Hypothalamus (tissue), 51 donors: ENCODE data around the gene CASP3.
"Not testable (repeated sequence)": the region's sequence is repeated elsewhere in the genome, so short reads cannot be mapped to it uniquely, and the experiment has no call there.

Source experiments
- DNase-seq, 51 donors: peaks; one replicate each; lab custom pipeline; 2025; lab: John Stamatoyannopoulos, UW

CASP3 gene

GRCh38 chr4:184664445-184665210, 15.4 kb upstream of the CASP3 start:
- DNase-seq = no peak

- no peak for DNase-seq
These were observed 13.0 kb upstream of the CASP3 start for GRCh38 chr4:184662236-184662635.

- no peak for DNase-seq
These were observed 11.7 kb upstream of the CASP3 start for GRCh38 chr4:184660978-184661377.

DNA sequence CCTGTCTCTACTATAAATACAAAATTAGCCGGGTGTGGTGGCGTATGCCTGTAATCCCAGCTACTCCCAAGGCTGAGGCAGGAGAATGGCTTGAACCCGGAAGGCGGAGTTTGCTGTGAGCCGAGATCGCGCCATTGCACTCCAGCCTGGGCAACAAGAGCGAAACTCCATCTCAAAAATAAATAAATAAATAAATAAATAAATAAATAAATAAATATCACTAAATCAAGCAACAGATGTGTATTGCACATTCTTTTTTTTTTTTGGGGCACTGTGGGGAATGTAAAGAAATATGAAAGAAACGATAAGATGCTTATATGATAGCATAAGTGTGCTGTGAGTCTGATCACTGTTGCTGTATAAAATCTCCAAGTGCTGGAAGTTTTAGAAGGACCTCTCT, 8.6 kb upstream of the CASP3 start:
- not testable (repeated sequence) for DNase-seq

- no peak for DNase-seq
These were observed 7.9 kb upstream of the CASP3 start for GRCh38 chr4:184657144-184657543.

DNA sequence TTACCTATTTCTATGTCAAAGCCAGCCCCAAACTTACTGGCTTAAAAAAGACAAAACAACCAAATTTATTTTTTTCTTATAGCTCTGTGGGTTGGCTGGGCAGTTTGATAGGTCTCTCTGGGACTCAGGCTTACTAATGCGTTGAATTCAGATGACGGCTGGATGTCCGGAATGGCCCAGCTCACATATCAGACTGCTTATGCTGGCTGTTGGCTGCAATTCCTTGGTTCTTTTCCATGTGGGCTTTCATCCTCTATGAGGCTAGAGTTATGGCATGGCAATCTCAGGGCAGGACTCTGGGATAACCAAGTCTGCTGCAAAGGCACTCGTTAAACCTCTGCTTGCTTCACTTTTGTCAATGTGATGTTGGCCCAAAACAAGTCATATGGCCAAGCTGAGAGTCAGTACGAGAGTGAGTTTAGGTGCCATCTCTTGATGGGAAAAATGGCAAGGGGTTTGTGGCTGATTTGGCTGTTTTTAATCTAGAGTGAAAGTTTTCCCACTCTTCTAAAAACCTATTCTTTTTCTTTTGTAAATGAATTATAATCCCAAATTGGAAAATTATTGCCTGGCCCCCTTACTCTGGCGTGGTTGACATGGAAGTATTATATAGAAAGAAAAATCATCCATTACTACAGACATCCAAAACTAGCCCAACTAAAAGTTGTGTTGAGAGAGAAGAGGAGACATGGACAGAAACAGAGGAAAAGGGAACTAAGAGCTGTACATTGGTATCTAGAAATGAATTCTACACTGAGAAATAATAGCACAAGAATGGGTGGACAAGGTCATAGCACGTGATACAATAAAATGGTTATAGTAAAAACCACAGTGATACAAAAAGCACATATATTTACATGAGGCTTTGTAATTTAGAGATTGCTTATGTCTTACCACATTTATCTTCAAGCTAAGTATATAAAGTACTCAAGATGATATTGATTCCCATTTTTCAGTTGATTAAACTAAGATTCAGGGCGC, 6.9 kb upstream of the CASP3 start:
- no peak for DNase-seq

- DNase-seq = no peak
These were observed 4.4 kb upstream of the CASP3 start for GRCh38 chr4:184653650-184654049.

DNA sequence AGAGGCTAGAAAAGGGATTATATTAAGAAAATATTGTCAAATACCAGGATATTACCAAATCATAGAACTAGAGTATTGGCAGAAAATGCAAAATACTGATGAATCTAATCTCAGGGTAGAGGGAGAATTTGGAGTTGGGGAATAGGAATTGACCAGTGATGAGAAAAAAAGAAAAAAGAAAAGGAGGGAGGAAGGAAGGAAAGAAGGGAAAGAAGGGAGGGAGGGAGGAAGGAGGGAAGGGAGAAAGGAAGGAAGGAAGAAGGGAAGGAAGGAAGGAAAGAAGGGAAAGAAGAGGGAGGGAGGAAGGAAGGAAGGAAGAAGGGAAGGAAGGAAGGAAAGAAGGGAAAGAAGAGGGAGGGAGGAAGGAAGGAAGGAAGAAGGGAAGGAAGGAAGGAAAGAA, 3.4 kb upstream of the CASP3 start:
- not testable (repeated sequence) for DNase-seq

DNA sequence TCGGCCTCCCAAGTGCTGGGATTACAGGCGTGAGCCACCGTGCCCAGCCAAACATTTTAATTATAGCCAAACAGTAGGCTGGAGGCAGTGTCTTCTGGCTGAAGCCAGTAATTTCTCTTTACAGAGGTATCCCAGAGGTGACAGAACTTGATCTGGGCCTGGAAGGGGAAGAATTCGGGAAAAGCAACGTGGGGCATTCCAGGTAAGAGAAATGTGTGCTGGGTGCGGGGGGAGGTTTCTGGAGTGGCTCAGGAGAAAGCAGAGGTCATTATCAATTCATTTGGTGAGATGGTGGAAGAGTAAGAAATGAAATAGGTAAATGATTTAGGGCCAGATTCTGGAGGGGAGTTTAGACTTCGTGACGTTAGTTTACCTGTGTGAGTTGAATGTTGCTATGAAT, 2.7 kb upstream of the CASP3 start:
- no peak for DNase-seq

GRCh38 chr4:184649971-184650855, 966 bp upstream of the CASP3 start:
- peak in 12 of 51 donors; percentile 13 to 82 (median 32) for DNase-seq

DNA sequence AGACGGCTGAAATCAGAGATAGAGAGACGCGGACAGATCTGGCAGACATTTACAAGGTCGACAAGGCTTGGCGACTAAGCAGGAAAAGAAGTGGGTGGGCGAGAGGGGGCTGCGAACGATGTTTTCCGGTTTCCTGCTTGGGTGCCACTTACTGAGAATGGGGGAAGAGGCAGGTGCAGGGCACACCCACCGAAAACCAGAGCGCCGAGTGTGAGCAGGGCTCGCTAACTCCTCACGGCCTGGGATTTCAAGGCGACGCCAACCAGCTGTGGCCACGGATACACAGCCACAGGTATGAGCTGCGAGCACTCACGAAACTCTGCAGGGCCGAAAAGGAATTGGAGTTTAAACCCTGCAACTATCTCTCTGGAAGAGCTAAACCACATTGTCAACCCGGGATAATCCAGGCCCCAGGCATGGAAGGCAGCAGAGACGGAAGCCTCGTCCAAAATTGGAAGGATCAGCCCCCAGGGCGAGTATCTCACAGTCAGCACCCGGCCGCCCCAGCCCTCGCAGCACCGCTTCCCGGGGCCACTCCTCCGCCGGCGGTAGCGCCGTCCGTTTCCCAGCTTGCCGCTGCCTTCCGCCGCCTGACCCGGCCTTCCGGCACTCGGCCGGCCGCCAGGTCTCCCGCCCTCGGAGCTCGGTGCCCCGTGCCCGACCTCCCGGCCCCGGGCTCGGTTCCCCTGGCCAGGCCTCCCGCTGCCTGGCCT, 778 bp downstream of the CASP3 start:
- DNase-seq = peak in 46 of 51 donors; percentile 9 to 70 (median 46)

- no peak for DNase-seq
These were observed 1.3 kb downstream of the CASP3 start for GRCh38 chr4:184648054-184648312.

DNA sequence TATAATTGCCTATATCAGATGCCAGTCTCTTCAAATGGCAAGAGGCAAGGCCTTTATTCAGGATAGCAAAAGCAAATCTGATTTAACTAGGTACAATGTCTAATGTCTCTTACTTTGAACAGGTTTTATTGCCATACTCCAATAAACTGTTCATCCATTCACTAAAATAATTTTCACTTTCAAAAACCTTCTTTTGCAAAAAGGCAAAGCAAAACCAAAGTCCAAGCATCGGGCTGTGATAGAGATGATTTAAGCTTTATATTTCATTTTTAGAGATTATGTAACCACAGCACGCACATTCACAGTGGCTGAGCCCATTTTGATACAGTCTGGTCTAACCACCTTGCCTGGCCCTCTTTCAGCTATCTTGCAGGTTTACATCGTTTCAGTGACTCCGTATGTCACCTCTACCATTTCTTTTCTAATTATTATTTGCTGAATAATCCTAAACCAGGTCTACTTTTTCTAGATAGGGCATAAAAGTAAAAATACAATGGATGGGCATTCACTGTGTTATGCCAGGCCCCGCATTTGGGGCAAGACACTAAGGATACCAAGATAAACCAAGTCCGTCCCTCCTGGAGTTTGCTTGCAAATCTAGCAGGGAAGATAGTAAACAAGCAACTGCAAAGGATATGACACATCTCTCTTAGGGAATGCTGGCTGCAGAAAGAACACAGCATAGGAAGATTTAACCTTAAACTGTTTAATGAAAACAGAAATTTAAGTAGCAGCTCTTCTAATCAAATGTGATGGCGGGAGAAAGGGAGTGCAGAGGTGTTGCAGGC, 1.8 kb downstream of the CASP3 start:
- DNase-seq = peak in 1 of 51 donors; percentile 47

DNA sequence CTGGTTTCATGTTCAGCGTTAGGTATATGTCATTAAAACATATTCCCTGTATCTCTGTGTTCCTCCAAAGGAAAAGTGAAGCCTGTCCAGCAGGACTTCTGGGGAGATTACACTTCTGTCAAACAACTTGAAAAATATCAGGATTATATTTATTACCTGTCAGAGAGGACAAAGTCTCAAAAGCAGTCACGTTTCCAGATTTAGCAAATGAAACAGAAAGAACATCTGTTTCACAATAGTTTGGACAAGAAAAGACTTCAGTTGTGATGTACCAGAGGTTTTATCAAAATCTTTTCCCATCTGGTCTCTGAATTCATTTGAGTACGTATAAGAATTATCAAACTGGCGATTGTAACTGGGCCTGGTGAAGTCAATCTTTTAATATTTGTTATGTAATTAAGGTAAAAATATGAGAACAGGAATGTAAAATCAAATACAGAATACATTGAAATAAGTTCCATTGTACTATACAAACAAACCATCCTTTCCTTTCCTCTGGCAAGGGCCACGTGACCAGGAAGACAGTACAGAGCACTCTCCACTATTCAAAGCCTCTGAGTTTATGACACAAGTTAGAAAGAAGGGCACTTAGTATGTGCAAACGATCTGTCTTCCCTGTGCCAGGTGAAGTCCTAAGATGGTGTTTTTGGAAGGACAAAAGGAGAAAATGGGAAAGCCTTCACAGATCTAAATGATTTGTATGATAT, 3.2 kb downstream of the CASP3 start:
- peak in 17 of 51 donors; percentile 2 to 26 (median 9) for DNase-seq

GRCh38 chr4:184644553-184645307, 4.5 kb downstream of the CASP3 start:
- DNase-seq = no peak

DNA sequence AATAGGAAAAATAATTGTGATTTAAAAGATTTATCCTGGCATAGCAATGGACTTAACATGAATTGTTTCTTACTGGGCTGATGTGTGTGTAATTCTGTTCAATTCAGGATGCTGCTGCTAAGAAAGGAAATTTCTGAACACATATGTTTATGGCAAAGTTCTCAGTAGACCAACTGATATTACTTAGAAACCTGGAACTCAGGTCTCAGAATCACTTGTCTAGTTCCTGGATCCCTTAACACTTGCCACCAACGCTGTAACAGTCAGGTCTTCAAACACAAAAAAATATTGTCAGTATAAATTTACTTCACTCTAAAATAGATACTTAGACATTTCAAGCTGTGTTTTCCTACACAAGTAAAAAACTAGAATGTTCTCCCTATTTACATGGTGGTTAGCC, 5.5 kb downstream of the CASP3 start:
- DNase-seq = no peak

GRCh38 chr4:184641451-184641850, 7.8 kb downstream of the CASP3 start:
- DNase-seq = no peak

DNA sequence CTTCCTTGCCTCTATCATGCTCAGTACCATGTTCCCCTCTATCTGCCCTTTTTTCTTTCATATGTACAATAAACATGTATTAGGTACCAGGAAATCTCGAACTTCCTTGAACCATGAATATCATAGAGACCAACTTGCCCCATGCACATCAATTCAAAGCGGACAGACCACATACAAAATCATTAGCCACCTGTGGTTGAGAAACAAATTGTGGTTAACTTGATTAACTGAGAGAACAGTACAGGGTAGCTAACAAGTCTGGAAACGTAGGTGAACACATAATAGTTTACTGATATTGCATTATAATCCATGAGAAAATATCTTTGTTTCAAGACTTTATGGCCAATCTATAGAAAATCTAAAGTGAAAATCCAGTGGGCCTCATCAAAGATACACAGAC, 8.2 kb downstream of the CASP3 start:
- DNase-seq = no peak
